HCT116 (cell line): ENCODE measurements around the gene VEZF1. TPM values are rescaled to one million over a fixed set of nuclear protein-coding genes. Genes with fewer than 3 reads are reported as not detected.

Experiments
- ATAC-seq: fragments of 200-7000 bp; cut with Tn5 transposase; 2 replicates; pipeline ENCODE4 v1.9.1; 2020; ENCODE audit warnings: mild to moderate bottlenecking, moderate library complexity
- BruUV-seq: library from RNA; stranded (reverse); fragments of 400-500 nt; replicated peaks from 2 replicates; lab custom pipeline; 2021; lab: Mats Ljungman, UMichigan
- CTCF ChIA-PET: fragments of 300-600 bp; sonication (Branson Sonifier 250); formaldehyde crosslinking; loops from one replicate; lab custom pipeline; 2021; ENCODE audit warnings: antibody characterized with exemption; lab: Charles Lee
- POLR2A ChIA-PET: fragments of 300-600, 350-600 bp; sonication (Branson Sonifier 250); formaldehyde crosslinking; loops from one replicate; lab custom pipeline; 2021; ENCODE audit warnings: antibody characterized with exemption; lab: Charles Lee
- RAD21 ChIA-PET, 2 experiments: fragments of 300-600 bp; sonication (Branson Sonifier 250); formaldehyde crosslinking; loops; one replicate each; lab custom pipeline; 2023; ENCODE audit warnings: low total read pairs in 2 of 2; ENCODE audit not compliant: uncharacterized antibody in 2 of 2, unreplicated experiment in 2 of 2, low non-redundant PET in 1 of 2; lab: Charles Lee
- DNase-seq: peaks from one replicate; pipeline ENCODE4 v3.0.0-alpha.2; 2010; ENCODE audit warnings: low read depth, low spot score
- H2AFZ ChIP-seq: fragments of 200-600 bp; shearing (Covaris generic), sonication (generic); 2 replicates; pipeline ENCODE4 v1.6.1; 2017; ENCODE audit warnings: low read depth, mixed run types, mixed read lengths, antibody characterized with exemption, low read length; ENCODE audit not compliant: poor library complexity, severe bottlenecking
- H3K27ac ChIP-seq: 2 replicates; pipeline ENCODE4 v1.5.1; 2012; ENCODE audit warnings: low read depth, low read length
- H3K27me3 ChIP-seq: fragments of 200-600 bp; sonication (generic); 2 replicates; pipeline ENCODE4 v1.6.1; 2016; ENCODE audit warnings: mixed run types, low read length, mixed read lengths; ENCODE audit not compliant: insufficient read depth
- H3K36me3 ChIP-seq, 2 experiments: fragments of 200-500 bp in 1 of 2; fragments of 200-600 bp in 1 of 2; sonication (Bioruptor generic) in 1 of 2; sonication (generic) in 1 of 2; 2 replicates each; pipeline versions ENCODE4 v1.5.1 to v1.6.1; 2014 to 2016; ENCODE audit warnings: low read length in 2 of 2, inconsistent platforms in 1 of 2, mixed read lengths in 1 of 2, mixed run types in 1 of 2; ENCODE audit not compliant: insufficient read depth in 2 of 2, control insufficient read depth in 1 of 2
- H3K4me1 ChIP-seq, 2 experiments: fragments of 200-600 bp in 1 of 2; sonication (generic) in 1 of 2; 2 replicates each; pipeline versions ENCODE4 v1.5.1 to v1.6.1; 2012 to 2017; ENCODE audit warnings: low read length in 2 of 2, inconsistent platforms in 1 of 2, mild to moderate bottlenecking in 1 of 2, mixed read lengths in 1 of 2, mixed run types in 1 of 2, moderate library complexity in 1 of 2; ENCODE audit not compliant: insufficient read depth in 2 of 2, control insufficient read depth in 1 of 2
- H3K4me2 ChIP-seq: fragments of 200-600 bp; sonication (generic); 2 replicates; pipeline ENCODE4 v1.6.1; 2017; ENCODE audit warnings: mixed run types, low read length, mixed read lengths
- H3K4me3 ChIP-seq, 2 experiments: fragments of 200-600 bp in 1 of 2; sonication (generic) in 1 of 2; replicated peaks in 1 of 2; 2 replicates each; pipeline ENCODE4 v1.5.1; 2011 to 2016; ENCODE audit warnings: low read length in 2 of 2, control low read depth in 1 of 2, low read depth in 1 of 2, mild to moderate bottlenecking in 1 of 2, mixed read lengths in 1 of 2, mixed run types in 1 of 2
- H3K79me2 ChIP-seq: fragments of 200-600 bp; sonication (generic); 2 replicates; pipeline ENCODE4 v1.6.1; 2017; ENCODE audit warnings: mild to moderate bottlenecking, mixed run types, low read length, moderate library complexity, mixed read lengths; ENCODE audit not compliant: insufficient read depth
- H3K9ac ChIP-seq: fragments of 200-600 bp; sonication (generic); 2 replicates; pipeline ENCODE4 v1.6.1; 2016; ENCODE audit warnings: low read length, mixed read lengths
- H3K9me2 ChIP-seq: fragments of 200-600 bp; sonication (generic), shearing (Covaris generic); 2 replicates; pipeline ENCODE4 v1.6.1; 2017; ENCODE audit warnings: mixed run types, mild to moderate bottlenecking, moderate library complexity; ENCODE audit not compliant: insufficient read depth
- H3K9me3 ChIP-seq, 2 experiments: fragments of 200-500 bp in 1 of 2; fragments of 200-600 bp in 1 of 2; sonication (Bioruptor generic) in 1 of 2; sonication (generic) in 1 of 2; 2 replicates each; pipeline ENCODE4 v1.6.1; 2014 to 2017; ENCODE audit warnings: low read length in 2 of 2, mixed read lengths in 2 of 2, inconsistent platforms in 1 of 2, low read depth in 1 of 2, mild to moderate bottlenecking in 1 of 2, mixed run types in 1 of 2, moderate library complexity in 1 of 2; ENCODE audit not compliant: control insufficient read depth in 1 of 2, insufficient read depth in 1 of 2
- H4K20me1 ChIP-seq: fragments of 200-600 bp; sonication (generic), shearing (Covaris generic); 2 replicates; pipeline ENCODE4 v1.6.1; 2017; ENCODE audit warnings: mixed run types, mild to moderate bottlenecking, moderate library complexity; ENCODE audit not compliant: insufficient read depth
- ATF3 ChIP-seq: IDR thresholded peaks from 2 replicates; pipeline ENCODE4 v1.6.1; 2012
- CBX3 ChIP-seq: IDR thresholded peaks from 2 replicates; pipeline ENCODE4 v1.6.1; 2012; ENCODE audit warnings: low read depth
- CEBPB ChIP-seq: IDR thresholded peaks from 2 replicates; pipeline ENCODE4 v1.6.1; 2012; ENCODE audit warnings: low read depth
- EGR1 ChIP-seq: IDR thresholded peaks from 2 replicates; pipeline ENCODE4 v1.6.1; 2012; ENCODE audit warnings: low read depth
- EZH2phosphoT487 ChIP-seq: fragments of 200-600 bp; IDR thresholded peaks from 2 replicates; pipeline ENCODE4 v1.6.1; 2018; ENCODE audit warnings: antibody characterized with exemption, borderline replicate concordance
- FOSL1 ChIP-seq: IDR thresholded peaks from 2 replicates; pipeline ENCODE4 v1.6.1; 2012; ENCODE audit warnings: low read depth
- JUND ChIP-seq: IDR thresholded peaks from 2 replicates; pipeline ENCODE4 v1.6.1; 2012
- MAX ChIP-seq: IDR thresholded peaks from 2 replicates; pipeline ENCODE4 v1.6.1; 2012
- POLR2A ChIP-seq: IDR thresholded peaks from 2 replicates; pipeline ENCODE4 v1.7.0; 2011; ENCODE audit warnings: borderline replicate concordance; ENCODE audit not compliant: insufficient read depth, insufficient read length; ENCODE audit errors: extremely low read depth
- POLR2AphosphoS5 ChIP-seq: IDR thresholded peaks from 2 replicates; pipeline ENCODE4 v1.6.1; 2011; ENCODE audit warnings: mild to moderate bottlenecking, low read depth, low read length, moderate library complexity
- RAD21 ChIP-seq: IDR thresholded peaks from 2 replicates; pipeline ENCODE4 v1.6.1; 2012; ENCODE audit warnings: low read depth, mild to moderate bottlenecking
- REST ChIP-seq: IDR thresholded peaks from 2 replicates; pipeline ENCODE4 v1.6.1; 2012; ENCODE audit warnings: low read depth
- SIN3A ChIP-seq: IDR thresholded peaks from 2 replicates; pipeline ENCODE4 v1.6.1; 2012; ENCODE audit warnings: low read depth
- SP1 ChIP-seq: IDR thresholded peaks from 2 replicates; pipeline ENCODE4 v1.6.1; 2012; ENCODE audit warnings: low read depth
- SRF ChIP-seq: IDR thresholded peaks from 2 replicates; pipeline ENCODE4 v1.6.1; 2012; ENCODE audit warnings: low read depth
- TCF7L2 ChIP-seq: IDR thresholded peaks from 2 replicates; pipeline ENCODE4 v1.7.0; 2011; ENCODE audit warnings: borderline replicate concordance, inconsistent platforms; ENCODE audit not compliant: insufficient read depth, insufficient read length; ENCODE audit errors: extremely low read depth
- ZNF274 ChIP-seq: fragments of 200-500 bp; sonication (Bioruptor generic); IDR thresholded peaks from 2 replicates; pipeline ENCODE4 v1.6.1; 2014; ENCODE audit warnings: mild to moderate bottlenecking, low read depth, low read length, inconsistent platforms
- intact Hi-C: fragments of 100-400 bp; cut with micrococcal nuclease; formaldehyde crosslinking; loops from 2 replicates; pipeline ENCODE4 v1.10.0; 2022
- total RNA-seq: library from RNA; stranded (reverse); gene quantifications from one replicate; pipeline ENCODE4 v1.2.1, GENCODE V29; 2021; ENCODE audit not compliant: unreplicated experiment

VEZF1 gene
- total RNA-seq, 1 experiment from 2014 or later, result 70.2 TPM

GRCh38 chr17:57984261-57984890 is 3.7 kb downstream of the VEZF1 start:
- intact Hi-C loops, result no loop called here
- Histone ChIP-seq H4K20me1 (no peaks in the 10 kb centered on the region), H3K79me2 (peaks cover 78% of the 10 kb centered on the region), H3K27me3 (no peaks in the 10 kb centered on the region), H3K36me3 (peaks cover 18 to 48% of the 10 kb centered on the region in 2 experiments; a peak in 3 of 4 replicates), H3K4me1 (peaks cover 31 to 37% of the 10 kb centered on the region in 2 experiments), H3K9me2 (no peaks in the 10 kb centered on the region), H3K4me2 (no peak overlapping the region), H2AFZ (no peak overlapping the region), H3K9ac (no peak overlapping the region), H3K4me3 (no peak overlapping the region), H3K9me3 (no peaks in the 10 kb centered on the region), H3K27ac (no peak overlapping the region)
- BruUV-seq, result no TSS peak
- DNase-seq, result no peak
- ChIA-PET CTCF (interaction anchor here (2.5 kb wide), 1 partner anchor 124 kb away, joined by 13 read pairs; no protein-coding TSS in a partner anchor), RAD21 (no interaction called here), POLR2A (interaction anchor here (0.9 to 1.1 kb wide), 2 partner anchors 23 to 25 kb away, joined by 3 read pairs; partner anchors contain the start of gene SRSF1)
- TF ChIP-seq RAD21 (0 out of 2 replicates have a peak, but pooled peaks have one; percentile 1), SIN3A (no peak)
- ATAC-seq, result no peak

GRCh38 chr17:57983446-57983845 is 4.6 kb downstream of the VEZF1 start:
- POLR2A ChIA-PET, result no interaction called here
- no peak overlapping the region for H3K27ac ChIP-seq
- peaks cover 23 to 56% of the 10 kb centered on the region in 2 experiments; a peak in 3 of 4 replicates for H3K36me3 ChIP-seq
- H2AFZ ChIP-seq, result no peak overlapping the region
- RAD21 ChIA-PET, result no interaction called here
- H3K27me3 ChIP-seq, result no peaks in the 10 kb centered on the region
- H3K9ac ChIP-seq, result no peak overlapping the region
- no peaks in the 10 kb centered on the region for H3K9me2 ChIP-seq
- no peak overlapping the region for H3K4me3 ChIP-seq
- no peak overlapping the region for H3K4me2 ChIP-seq
- H3K79me2 ChIP-seq, result peaks cover 85% of the 10 kb centered on the region
- CTCF ChIA-PET, result interaction anchor here (1.4 kb wide), 1 partner anchor 16 kb away, joined by 4 read pairs; no protein-coding TSS in a partner anchor
- no peak for TF ChIP-seq SRF
- TF ChIP-seq REST, result no peak
- no peak for TF ChIP-seq ATF3
- no peak for TF ChIP-seq EZH2phosphoT487
- TF ChIP-seq ZNF274, result no peak
- no peak for TF ChIP-seq EGR1
- no peak for TF ChIP-seq POLR2AphosphoS5
- TF ChIP-seq SP1, result no peak
- TF ChIP-seq MAX, result no peak
- no peak for TF ChIP-seq POLR2A
- TF ChIP-seq TCF7L2, result no peak
- TF ChIP-seq CEBPB, result no peak
- TF ChIP-seq CBX3, result no peak
- no peak for TF ChIP-seq RAD21
- TF ChIP-seq FOSL1, result no peak
- no peak for TF ChIP-seq JUND
- no peak for TF ChIP-seq SIN3A
- H4K20me1 ChIP-seq, result no peaks in the 10 kb centered on the region
- peaks cover 23 to 28% of the 10 kb centered on the region in 2 experiments for H3K4me1 ChIP-seq
- DNase-seq (no peak), ATAC-seq (no peak)
- BruUV-seq, result no TSS peak
- H3K9me3 ChIP-seq, result no peaks in the 10 kb centered on the region
- intact Hi-C loops, result no loop called here
